COLO668 (cell line): ENCODE data around the gene PEX7.
"Not testable (repeated sequence)": the region's sequence is repeated elsewhere in the genome, so short reads cannot be mapped to it uniquely, and the experiment has no call there.

ENCODE experiments used
- DNase-seq: peaks from one replicate; lab custom pipeline; 2025; ENCODE audit not compliant: unreplicated experiment; lab: John Stamatoyannopoulos, UW

Gene PEX7

GRCh38 chr6:136947037-136947436 lies 124.6 kb downstream of the PEX7 start:
- DNase-seq: no peak

GRCh38 chr6:136949957-136950356 lies 127.6 kb downstream of the PEX7 start:
- not testable (repeated sequence) for DNase-seq

GRCh38 chr6:136950436-136951126 lies 128.2 kb downstream of the PEX7 start:
- no peak for DNase-seq

DNA sequence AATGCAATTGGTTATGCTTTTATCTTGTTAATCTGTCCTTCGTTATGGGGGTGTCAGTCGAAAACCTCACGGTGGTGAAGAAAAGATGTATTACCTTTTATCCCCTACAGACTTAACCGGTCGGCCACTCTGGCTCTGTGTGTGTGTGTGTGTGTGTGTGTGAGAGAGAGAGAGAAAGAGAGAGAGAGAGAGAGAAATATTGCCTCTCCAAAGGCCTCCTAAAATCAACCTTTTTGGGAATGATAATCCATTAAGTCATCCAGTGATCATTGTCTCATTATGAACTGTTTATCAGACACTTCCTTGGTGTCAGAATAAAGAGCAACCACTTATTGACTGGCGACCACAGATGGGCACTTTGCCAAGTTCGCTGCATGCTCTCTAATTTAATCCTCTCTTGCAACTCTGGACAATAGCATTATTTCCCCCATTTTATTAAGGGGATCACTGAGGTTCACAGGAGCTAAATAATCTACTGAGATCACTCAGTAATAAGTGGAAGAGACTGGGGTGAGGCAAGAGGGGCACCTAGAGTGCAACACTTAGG lies 130.4 kb downstream of the PEX7 start:
- peak; percentile 73 for DNase-seq

- no peak for DNase-seq
Observed at GRCh38 chr6:136955123-136955522, 132.7 kb downstream of the PEX7 start.

DNA sequence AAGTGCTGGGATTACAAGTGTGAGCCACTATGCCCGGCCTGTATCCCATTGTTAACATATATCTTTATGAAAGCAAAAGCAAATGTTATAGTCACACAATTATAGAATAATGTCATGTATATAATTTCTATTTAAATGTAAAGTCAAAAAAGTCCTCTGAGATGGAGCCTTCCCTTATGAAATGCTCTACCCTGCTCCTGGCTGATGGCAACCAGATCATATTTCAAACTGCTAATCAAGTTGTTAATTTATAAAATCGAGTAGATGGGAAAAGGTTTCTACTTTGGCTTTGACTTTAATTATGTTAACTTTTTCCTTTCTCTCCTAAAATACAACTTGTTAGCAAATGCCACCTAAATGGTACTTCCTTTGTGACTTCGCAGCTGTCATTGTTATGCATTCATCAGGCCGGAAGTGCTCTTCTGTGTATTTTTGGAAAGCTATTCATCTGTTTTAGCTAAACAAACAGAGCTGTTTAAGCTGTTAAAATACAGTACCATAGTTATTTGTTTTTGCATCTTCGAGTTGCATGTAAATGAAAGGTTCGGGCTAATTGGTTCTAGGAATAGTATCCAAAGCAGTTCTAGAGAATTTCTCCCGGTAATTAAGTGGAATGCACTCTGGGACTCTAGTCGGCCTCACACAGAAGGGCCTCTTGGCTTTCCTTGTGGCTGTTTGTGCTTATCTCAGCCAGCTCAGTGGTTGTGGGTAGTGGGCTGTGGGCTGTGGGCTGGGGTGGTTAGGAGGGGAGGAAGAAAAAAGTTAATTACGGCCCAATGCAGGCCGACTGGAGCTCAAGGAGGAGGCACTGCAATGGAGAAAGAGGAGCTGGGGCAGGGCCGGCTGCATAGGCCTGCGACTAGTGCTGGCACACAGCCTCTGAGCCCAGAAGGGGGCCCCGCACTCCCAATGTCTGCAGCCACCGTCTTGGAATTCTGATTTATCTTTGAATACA lies 134.5 kb downstream of the PEX7 start:
- peak; percentile 30 for DNase-seq

GRCh38 chr6:136958168-136958567 lies 135.8 kb downstream of the PEX7 start:
- DNase-seq: no peak

DNA sequence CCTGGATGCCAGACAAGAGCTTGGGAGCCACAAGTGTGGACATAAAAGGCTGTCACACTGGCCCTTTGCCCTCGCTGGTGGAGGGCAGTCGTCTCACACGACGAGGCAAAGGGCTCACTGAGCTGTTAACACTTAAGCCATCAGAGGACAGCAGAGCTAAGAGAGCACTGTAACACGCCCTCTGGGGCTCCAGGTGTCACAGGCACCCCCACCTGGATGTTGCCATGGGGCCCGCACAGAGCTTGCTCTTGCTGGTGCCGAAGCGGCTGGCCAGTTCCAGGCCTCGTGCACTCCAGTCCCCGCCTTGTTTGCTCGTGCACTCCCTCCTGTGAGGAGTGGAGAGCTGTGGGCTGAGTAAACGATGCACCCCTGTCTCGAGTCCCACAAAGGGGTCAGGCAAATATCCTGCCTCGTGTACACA lies 137.1 kb downstream of the PEX7 start:
- DNase-seq: peak; percentile 89

DNA sequence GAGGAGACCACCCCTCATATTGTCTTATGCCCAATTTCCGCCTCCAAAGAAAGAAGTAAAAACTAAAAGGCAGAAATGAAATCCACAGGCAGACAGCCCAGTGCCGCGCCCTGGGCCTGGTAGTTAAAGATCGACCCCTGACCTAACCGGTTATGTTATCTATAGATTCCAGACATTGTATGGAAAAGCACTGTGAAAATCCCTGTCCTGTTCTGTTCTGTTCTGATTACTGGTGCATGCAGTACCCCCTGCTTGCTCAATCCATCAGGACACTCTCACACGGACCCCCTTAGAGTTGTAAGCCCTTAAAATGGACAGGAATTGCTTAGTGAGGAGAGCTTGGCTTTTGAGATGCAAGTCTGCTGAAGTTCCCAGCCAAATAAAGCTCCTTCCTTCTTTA lies 137.5 kb downstream of the PEX7 start:
- not testable (repeated sequence) for DNase-seq

DNA sequence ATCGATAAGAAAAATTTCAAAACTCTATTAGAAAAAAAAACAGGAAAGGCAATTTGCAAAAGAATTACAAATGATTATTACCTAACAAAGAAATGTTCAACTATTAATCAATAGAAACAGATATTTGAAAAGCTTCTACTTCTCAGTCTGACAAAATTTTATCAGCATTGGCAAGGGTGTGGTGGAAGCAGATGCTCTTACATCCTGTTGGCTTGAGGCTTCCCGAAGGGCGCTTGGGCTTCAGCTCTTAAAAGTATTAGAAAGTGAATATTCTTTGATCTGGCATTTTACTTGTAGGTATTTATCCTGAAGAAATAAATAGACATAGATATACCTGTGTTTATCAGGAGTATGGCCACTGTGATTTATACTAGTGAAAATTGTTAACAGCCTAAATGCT lies 138.4 kb downstream of the PEX7 start:
- DNase-seq: no peak

DNA sequence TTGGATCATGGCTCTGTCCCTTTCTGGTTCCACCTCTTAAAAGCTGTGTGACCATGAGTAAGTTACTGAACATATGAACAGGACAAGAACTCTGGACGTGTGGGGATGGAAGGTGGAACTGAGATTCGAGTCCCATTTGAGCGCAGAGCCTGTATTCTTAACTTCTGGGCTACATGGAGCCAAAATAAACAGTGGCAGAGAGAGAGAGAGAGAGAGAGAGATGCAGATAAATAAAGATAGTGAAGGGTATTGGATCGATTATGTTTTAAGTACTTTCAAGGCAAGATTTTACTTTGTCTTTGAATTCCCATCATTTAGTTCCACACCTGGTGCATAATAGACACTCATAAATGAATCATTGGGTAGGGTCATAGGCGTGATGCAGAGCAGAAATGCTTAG lies 139.5 kb downstream of the PEX7 start:
- peak; percentile 8 for DNase-seq

DNA sequence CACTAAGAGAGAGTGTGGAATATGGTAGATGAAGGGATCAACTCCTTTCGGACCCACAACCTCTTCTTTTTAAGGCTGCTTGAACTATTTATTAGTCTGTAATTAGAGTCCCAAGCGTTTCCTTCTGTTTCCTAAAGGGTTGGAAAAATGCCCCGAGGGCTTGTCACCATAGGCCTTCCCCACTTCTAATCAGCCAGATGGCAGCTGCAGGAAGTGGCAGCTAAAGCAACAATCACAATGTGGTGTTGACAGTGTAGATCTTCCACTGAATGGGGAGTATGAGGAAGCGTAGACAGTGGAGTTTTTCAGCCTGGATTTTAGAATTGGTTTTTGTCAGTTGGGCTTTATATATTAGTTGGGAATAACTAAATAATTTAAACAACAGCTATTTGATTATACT lies 140.3 kb downstream of the PEX7 start:
- peak; percentile 86 for DNase-seq

DNA sequence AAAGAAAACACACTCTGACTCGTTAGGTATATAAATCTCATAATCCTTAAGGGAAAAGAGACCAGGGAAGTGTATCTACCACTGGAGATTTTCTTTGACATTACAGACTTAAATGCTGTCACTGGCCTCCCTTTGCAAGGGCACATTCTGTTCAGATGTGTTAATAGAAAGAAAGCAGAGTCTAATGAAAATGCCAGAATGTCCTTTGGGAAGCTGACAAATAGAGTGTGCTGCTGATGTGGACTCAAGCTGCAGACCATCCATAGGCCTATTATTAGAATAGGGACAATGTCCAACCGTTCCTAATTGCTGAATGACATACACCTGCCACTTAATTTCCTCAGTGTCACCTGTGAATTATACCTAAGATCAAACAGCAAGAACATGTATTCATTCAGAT lies 140.9 kb downstream of the PEX7 start:
- DNase-seq: no peak
